Vagina (tissue), 2 donors: Measurements from ENCODE around the gene RUNX3. TPM values are rescaled to one million over a fixed set of nuclear protein-coding genes. Genes with fewer than 3 reads are reported as not detected.

ENCODE experiments used
- DNase-seq, 2 donors: peaks; one replicate each; pipeline ENCODE4 v3.0.0-alpha.2; 2017; ENCODE audit errors: extremely low spot score in 2 of 2
- H3K27ac ChIP-seq: fragments of 200-600 bp; sonication (generic); one replicate; pipeline ENCODE4 v1.5.1; 2019
- H3K27me3 ChIP-seq: fragments of 200-600 bp; sonication (generic); one replicate; pipeline ENCODE4 v1.5.1; 2019
- H3K36me3 ChIP-seq, 2 donors: fragments of 200-600 bp; sonication (generic); one replicate each; pipeline ENCODE4 v1.5.1; 2017 to 2019
- H3K4me1 ChIP-seq: fragments of 200-600 bp; sonication (generic); one replicate; pipeline ENCODE4 v1.5.1; 2019
- H3K4me3 ChIP-seq, 2 donors: fragments of 200-600 bp; sonication (generic); 1 replicate in 1 of 2; 2 replicates in 1 of 2; pipeline ENCODE4 v1.5.1; 2016 to 2019
- H3K9me3 ChIP-seq: fragments of 200-600 bp; sonication (generic); one replicate; pipeline ENCODE4 v1.5.1; 2019
- POLR2A ChIP-seq, 2 donors: fragments of 450-650 bp; IDR thresholded peaks; one replicate each; pipeline ENCODE4 v1.6.1; 2017; ENCODE audit warnings: antibody characterized with exemption in 2 of 2, mild to moderate bottlenecking in 2 of 2, moderate library complexity in 2 of 2
- POLR2AphosphoS5 ChIP-seq, 2 donors: sonication (generic); formaldehyde crosslinking; IDR thresholded peaks; one replicate each; pipeline ENCODE4 v1.9.0; 2017; ENCODE audit warnings: antibody characterized with exemption in 2 of 2, mild to moderate bottlenecking in 2 of 2, low read depth in 1 of 2; ENCODE audit not compliant: insufficient read depth in 1 of 2
- intact Hi-C: fragments of 100-400 bp; cut with DNase I; formaldehyde crosslinking; loops from one replicate; pipeline ENCODE4 v1.15.1; 2023
- total RNA-seq: library from RNA; depleted of rRNA; stranded (reverse); fragments of >200 nt; gene quantifications from one replicate; pipeline ENCODE4 v1.2.3, GENCODE V29; 2016
- TF ChIP-seq, protein P1 (sequence below), 3 experiments: fragments of 450-650 bp in 2 of 3; fragments of 200-600 bp in 1 of 3; sonication (generic) in 1 of 3; IDR thresholded peaks; one replicate each; pipeline ENCODE4 v1.5.1; 2017 to 2019; ENCODE audit warnings: antibody characterized with exemption in 3 of 3, mild to moderate bottlenecking in 2 of 3, moderate library complexity in 2 of 3

The RUNX3 gene
- total RNA-seq, 1 donor from 2014 or later = 4.2 TPM

DNA sequence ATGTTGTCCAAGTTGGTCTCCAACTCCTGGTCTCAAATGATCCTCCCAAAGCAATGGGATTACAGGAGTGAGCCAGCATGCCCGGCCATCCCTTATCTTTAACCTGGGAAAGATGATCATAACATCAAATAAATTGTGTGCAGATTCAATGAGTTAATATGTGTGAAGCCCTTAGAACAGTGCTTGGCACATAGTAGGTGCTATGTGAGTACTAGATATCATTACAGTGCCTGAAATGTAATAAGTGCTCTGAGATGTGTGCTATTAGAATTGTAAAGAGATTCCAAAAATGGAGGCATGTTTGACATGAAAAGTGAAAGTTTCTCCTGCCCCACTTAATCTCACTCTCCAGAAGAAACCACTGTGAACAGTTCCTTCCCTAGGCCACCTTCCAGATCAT is 71.8 kb downstream of the RUNX3 start:
- no peaks in the 10 kb centered on the region for H3K9me3 ChIP-seq
- DNase-seq = no peak
- TF ChIP-seq POLR2AphosphoS5 (IDR thresholded peaks at IDR 0.05; ENCODE audit: insufficient read depth in 1 of 2, low read depth in 1 of 2) (no peak), POLR2A (IDR thresholded peaks at IDR 0.05) (no peak)
- TF ChIP-seq, protein P1, sequence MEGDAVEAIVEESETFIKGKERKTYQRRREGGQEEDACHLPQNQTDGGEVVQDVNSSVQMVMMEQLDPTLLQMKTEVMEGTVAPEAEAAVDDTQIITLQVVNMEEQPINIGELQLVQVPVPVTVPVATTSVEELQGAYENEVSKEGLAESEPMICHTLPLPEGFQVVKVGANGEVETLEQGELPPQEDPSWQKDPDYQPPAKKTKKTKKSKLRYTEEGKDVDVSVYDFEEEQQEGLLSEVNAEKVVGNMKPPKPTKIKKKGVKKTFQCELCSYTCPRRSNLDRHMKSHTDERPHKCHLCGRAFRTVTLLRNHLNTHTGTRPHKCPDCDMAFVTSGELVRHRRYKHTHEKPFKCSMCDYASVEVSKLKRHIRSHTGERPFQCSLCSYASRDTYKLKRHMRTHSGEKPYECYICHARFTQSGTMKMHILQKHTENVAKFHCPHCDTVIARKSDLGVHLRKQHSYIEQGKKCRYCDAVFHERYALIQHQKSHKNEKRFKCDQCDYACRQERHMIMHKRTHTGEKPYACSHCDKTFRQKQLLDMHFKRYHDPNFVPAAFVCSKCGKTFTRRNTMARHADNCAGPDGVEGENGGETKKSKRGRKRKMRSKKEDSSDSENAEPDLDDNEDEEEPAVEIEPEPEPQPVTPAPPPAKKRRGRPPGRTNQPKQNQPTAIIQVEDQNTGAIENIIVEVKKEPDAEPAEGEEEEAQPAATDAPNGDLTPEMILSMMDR (IDR thresholded peaks at IDR 0.05) = no peak
- no peaks in the 10 kb centered on the region for H3K4me1 ChIP-seq
- H3K27me3 ChIP-seq = no peaks in the 10 kb centered on the region
- H3K36me3 ChIP-seq = no peaks in the 10 kb centered on the region
- H3K27ac ChIP-seq = no peak overlapping the region
- no peak overlapping the region for H3K4me3 ChIP-seq
- intact Hi-C loops = loop anchor here (10.0 kb wide), 1 partner anchor 227 kb away; no protein-coding TSS in a partner anchor

DNA sequence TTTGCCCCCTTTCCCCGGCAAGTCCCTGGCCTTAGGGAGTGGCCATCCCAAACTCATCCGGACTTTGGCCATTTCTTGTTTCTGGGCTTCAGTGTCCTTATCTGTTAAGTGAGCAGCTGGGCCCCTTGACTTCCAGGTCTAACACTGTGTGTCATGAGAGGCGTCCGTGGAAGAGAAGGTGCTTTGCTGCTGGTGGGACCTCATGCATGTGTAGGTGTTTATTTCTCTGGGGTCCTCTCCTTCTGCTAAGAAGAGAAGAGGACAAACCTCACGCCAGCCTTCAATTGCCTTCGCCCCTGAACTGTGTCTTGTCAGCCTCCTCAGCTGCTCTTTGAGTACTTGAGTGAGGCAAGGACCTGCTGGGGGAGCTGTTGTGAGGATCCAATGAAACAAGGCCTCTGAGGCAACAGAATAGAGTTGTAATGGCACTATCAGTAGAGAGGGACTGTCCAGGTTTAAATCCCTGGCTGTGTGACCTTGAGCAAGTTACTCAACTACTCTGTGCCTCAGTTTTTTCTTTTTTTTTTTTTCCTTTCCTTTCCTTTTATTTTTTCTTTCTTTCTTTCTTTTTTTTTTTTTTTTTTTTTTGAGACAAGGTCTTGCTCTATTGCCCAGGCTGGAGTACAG is 72.5 kb downstream of the RUNX3 start:
- DNase-seq = peak in 1 of 2 donors; percentile 44
- Histone ChIP-seq H3K27me3 (no peaks in the 10 kb centered on the region), H3K9me3 (no peaks in the 10 kb centered on the region), H3K4me1 (no peaks in the 10 kb centered on the region), H3K27ac (no peak overlapping the region), H3K36me3 (no peaks in the 10 kb centered on the region), H3K4me3 (no peak overlapping the region)
- TF ChIP-seq POLR2A (IDR thresholded peaks at IDR 0.05) = no peak
- TF ChIP-seq, protein P1 (IDR thresholded peaks at IDR 0.05) = no peak
- TF ChIP-seq POLR2AphosphoS5 (IDR thresholded peaks at IDR 0.05; ENCODE audit: insufficient read depth in 1 of 2, low read depth in 1 of 2) = no peak
- intact Hi-C loops = loop anchor here (10.0 kb wide), 1 partner anchor 227 kb away; no protein-coding TSS in a partner anchor

DNA sequence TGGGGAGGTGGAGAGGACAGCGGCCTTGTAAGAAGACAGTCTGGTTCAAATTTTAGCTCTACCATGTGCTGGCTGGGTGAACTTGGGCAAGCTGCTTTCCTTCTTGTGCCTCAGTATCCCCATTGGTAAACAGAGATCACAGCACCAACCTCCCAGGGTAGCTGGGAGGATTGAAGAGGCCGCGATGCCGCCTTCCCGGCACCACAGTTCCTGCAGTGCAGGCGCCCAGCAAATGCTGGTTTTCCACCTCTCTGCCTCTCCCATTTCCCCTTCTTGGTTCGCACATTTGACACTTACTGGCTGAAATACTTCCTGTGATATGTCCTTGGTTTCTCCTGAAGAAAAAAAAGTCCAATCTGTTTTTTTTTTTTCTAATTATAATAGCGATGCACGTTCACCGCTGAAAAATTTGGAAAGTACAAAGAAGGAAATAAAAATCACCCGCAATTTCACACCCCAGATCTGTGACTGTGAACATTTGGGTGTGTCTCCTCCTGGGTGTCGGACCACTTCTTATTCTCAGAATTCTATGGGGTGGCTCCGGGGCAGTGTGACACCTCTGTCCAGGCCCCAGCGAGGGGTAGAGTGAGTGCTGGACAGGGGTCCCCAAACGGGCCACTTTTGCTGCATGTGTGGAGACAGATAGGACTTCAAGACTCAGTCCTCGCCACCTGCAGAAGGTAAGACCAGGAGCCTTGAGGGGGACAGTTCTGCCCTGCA is 73.1 kb downstream of the RUNX3 start:
- intact Hi-C loops = loop anchor here (10.0 kb wide), 1 partner anchor 228 kb away; no protein-coding TSS in a partner anchor
- Histone ChIP-seq H3K27me3 (no peaks in the 10 kb centered on the region), H3K9me3 (no peaks in the 10 kb centered on the region), H3K36me3 (no peaks in the 10 kb centered on the region), H3K4me1 (no peaks in the 10 kb centered on the region), H3K4me3 (no peak overlapping the region), H3K27ac (no peak overlapping the region)
- no peak for TF ChIP-seq POLR2A (IDR thresholded peaks at IDR 0.05)
- DNase-seq = peak in 1 of 2 donors; percentile 34

DNA sequence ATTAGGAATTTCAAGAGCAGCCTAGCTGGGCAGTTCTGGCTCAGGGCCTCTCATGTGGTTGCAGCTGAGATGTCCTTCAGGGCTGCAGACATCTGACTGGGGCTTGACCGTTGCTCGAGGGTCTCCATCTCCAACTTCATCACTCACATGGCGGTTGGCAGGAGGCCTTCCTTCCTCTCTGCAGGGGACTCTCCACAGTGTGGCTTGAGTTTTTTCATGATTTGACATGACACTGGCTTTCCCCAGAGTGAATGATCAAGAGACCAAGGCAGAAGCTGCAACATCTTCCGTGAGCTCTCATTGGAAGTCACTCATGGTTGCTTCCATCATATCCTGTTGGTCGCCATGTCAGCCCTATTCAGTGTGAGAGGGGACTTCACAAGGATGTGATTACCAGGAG is 74.6 kb downstream of the RUNX3 start:
- H3K36me3 ChIP-seq = no peaks in the 10 kb centered on the region
- no peak overlapping the region for H3K27ac ChIP-seq
- H3K4me1 ChIP-seq = no peaks in the 10 kb centered on the region
- H3K27me3 ChIP-seq = no peaks in the 10 kb centered on the region
- DNase-seq = peak in 1 of 2 donors; percentile 52
- TF ChIP-seq, protein P1 (IDR thresholded peaks at IDR 0.05) = no peak
- TF ChIP-seq POLR2A (IDR thresholded peaks at IDR 0.05) = no peak
- no peak for TF ChIP-seq POLR2AphosphoS5 (IDR thresholded peaks at IDR 0.05; ENCODE audit: insufficient read depth in 1 of 2, low read depth in 1 of 2)
- no peaks in the 10 kb centered on the region for H3K9me3 ChIP-seq
- intact Hi-C loops = loop anchor here (10.0 kb wide), 1 partner anchor 229 kb away; no protein-coding TSS in a partner anchor
- no peak overlapping the region for H3K4me3 ChIP-seq

DNA sequence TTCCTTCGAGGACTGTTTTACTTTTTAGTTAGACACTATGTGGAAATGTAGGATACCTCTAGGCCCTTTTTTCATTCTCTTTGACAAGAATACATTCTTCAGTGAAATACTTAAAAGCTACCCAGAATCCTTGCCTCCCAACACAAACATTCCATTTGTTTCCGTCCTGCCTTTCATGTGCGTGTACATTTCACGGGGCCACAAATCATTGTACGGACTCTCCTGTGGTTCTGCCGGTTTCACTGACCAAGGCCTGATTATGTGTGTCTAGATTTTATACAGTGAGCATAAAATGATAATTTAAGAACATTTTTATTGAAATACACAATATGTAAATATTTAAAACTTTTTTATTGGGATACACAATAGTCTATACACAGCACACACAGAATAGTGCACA is 76.4 kb downstream of the RUNX3 start:
- intact Hi-C loops = loop anchor here (10.0 kb wide), 1 partner anchor 231 kb away; no protein-coding TSS in a partner anchor
- peaks cover 12% of the 10 kb centered on the region for H3K4me1 ChIP-seq
- no peaks in the 10 kb centered on the region for H3K9me3 ChIP-seq
- H3K27ac ChIP-seq = no peak overlapping the region
- H3K27me3 ChIP-seq = no peaks in the 10 kb centered on the region
- DNase-seq = no peak
- no peak for TF ChIP-seq POLR2A (IDR thresholded peaks at IDR 0.05)
- TF ChIP-seq, protein P1 (IDR thresholded peaks at IDR 0.05) = no peak
- TF ChIP-seq POLR2AphosphoS5 (IDR thresholded peaks at IDR 0.05; ENCODE audit: insufficient read depth in 1 of 2, low read depth in 1 of 2) = no peak
- no peak overlapping the region for H3K4me3 ChIP-seq
- H3K36me3 ChIP-seq = no peaks in the 10 kb centered on the region
